HCT116 (cell line): ENCODE results near the gene ADAMTS13. TPM values are rescaled to one million over a fixed set of nuclear protein-coding genes. Genes with fewer than 3 reads are reported as not detected.

Experiments used
- ATAC-seq: fragments of 200-7000 bp; cut with Tn5 transposase; 2 replicates; pipeline ENCODE4 v1.9.1; 2020; ENCODE audit warnings: mild to moderate bottlenecking, moderate library complexity
- BruUV-seq: library from RNA; stranded (reverse); fragments of 400-500 nt; replicated peaks from 2 replicates; lab custom pipeline; 2021; lab: Mats Ljungman, UMichigan
- CTCF ChIA-PET: fragments of 300-600 bp; sonication (Branson Sonifier 250); formaldehyde crosslinking; loops from one replicate; lab custom pipeline; 2021; ENCODE audit warnings: antibody characterized with exemption; lab: Charles Lee
- POLR2A ChIA-PET: fragments of 300-600, 350-600 bp; sonication (Branson Sonifier 250); formaldehyde crosslinking; loops from one replicate; lab custom pipeline; 2021; ENCODE audit warnings: antibody characterized with exemption; lab: Charles Lee
- RAD21 ChIA-PET, 2 experiments: fragments of 300-600 bp; sonication (Branson Sonifier 250); formaldehyde crosslinking; loops; one replicate each; lab custom pipeline; 2023; ENCODE audit warnings: low total read pairs in 2 of 2; ENCODE audit not compliant: uncharacterized antibody in 2 of 2, unreplicated experiment in 2 of 2, low non-redundant PET in 1 of 2; lab: Charles Lee
- DNase-seq: peaks from one replicate; pipeline ENCODE4 v3.0.0-alpha.2; 2010; ENCODE audit warnings: low read depth, low spot score
- H2AFZ ChIP-seq: fragments of 200-600 bp; shearing (Covaris generic), sonication (generic); 2 replicates; pipeline ENCODE4 v1.6.1; 2017; ENCODE audit warnings: low read depth, mixed run types, mixed read lengths, antibody characterized with exemption, low read length; ENCODE audit not compliant: poor library complexity, severe bottlenecking
- H3K27ac ChIP-seq: 2 replicates; pipeline ENCODE4 v1.5.1; 2012; ENCODE audit warnings: low read depth, low read length
- H3K27me3 ChIP-seq: fragments of 200-600 bp; sonication (generic); 2 replicates; pipeline ENCODE4 v1.6.1; 2016; ENCODE audit warnings: mixed run types, low read length, mixed read lengths; ENCODE audit not compliant: insufficient read depth
- H3K36me3 ChIP-seq, 2 experiments: fragments of 200-500 bp in 1 of 2; fragments of 200-600 bp in 1 of 2; sonication (Bioruptor generic) in 1 of 2; sonication (generic) in 1 of 2; 2 replicates each; pipeline versions ENCODE4 v1.5.1 to v1.6.1; 2014 to 2016; ENCODE audit warnings: low read length in 2 of 2, inconsistent platforms in 1 of 2, mixed read lengths in 1 of 2, mixed run types in 1 of 2; ENCODE audit not compliant: insufficient read depth in 2 of 2, control insufficient read depth in 1 of 2
- H3K4me1 ChIP-seq, 2 experiments: fragments of 200-600 bp in 1 of 2; sonication (generic) in 1 of 2; 2 replicates each; pipeline versions ENCODE4 v1.5.1 to v1.6.1; 2012 to 2017; ENCODE audit warnings: low read length in 2 of 2, inconsistent platforms in 1 of 2, mild to moderate bottlenecking in 1 of 2, mixed read lengths in 1 of 2, mixed run types in 1 of 2, moderate library complexity in 1 of 2; ENCODE audit not compliant: insufficient read depth in 2 of 2, control insufficient read depth in 1 of 2
- H3K4me2 ChIP-seq: fragments of 200-600 bp; sonication (generic); 2 replicates; pipeline ENCODE4 v1.6.1; 2017; ENCODE audit warnings: mixed run types, low read length, mixed read lengths
- H3K4me3 ChIP-seq, 2 experiments: fragments of 200-600 bp in 1 of 2; sonication (generic) in 1 of 2; replicated peaks in 1 of 2; 2 replicates each; pipeline ENCODE4 v1.5.1; 2011 to 2016; ENCODE audit warnings: low read length in 2 of 2, control low read depth in 1 of 2, low read depth in 1 of 2, mild to moderate bottlenecking in 1 of 2, mixed read lengths in 1 of 2, mixed run types in 1 of 2
- H3K79me2 ChIP-seq: fragments of 200-600 bp; sonication (generic); 2 replicates; pipeline ENCODE4 v1.6.1; 2017; ENCODE audit warnings: mild to moderate bottlenecking, mixed run types, low read length, moderate library complexity, mixed read lengths; ENCODE audit not compliant: insufficient read depth
- H3K9ac ChIP-seq: fragments of 200-600 bp; sonication (generic); 2 replicates; pipeline ENCODE4 v1.6.1; 2016; ENCODE audit warnings: low read length, mixed read lengths
- H3K9me2 ChIP-seq: fragments of 200-600 bp; sonication (generic), shearing (Covaris generic); 2 replicates; pipeline ENCODE4 v1.6.1; 2017; ENCODE audit warnings: mixed run types, mild to moderate bottlenecking, moderate library complexity; ENCODE audit not compliant: insufficient read depth
- H3K9me3 ChIP-seq, 2 experiments: fragments of 200-500 bp in 1 of 2; fragments of 200-600 bp in 1 of 2; sonication (Bioruptor generic) in 1 of 2; sonication (generic) in 1 of 2; 2 replicates each; pipeline ENCODE4 v1.6.1; 2014 to 2017; ENCODE audit warnings: low read length in 2 of 2, mixed read lengths in 2 of 2, inconsistent platforms in 1 of 2, low read depth in 1 of 2, mild to moderate bottlenecking in 1 of 2, mixed run types in 1 of 2, moderate library complexity in 1 of 2; ENCODE audit not compliant: control insufficient read depth in 1 of 2, insufficient read depth in 1 of 2
- H4K20me1 ChIP-seq: fragments of 200-600 bp; sonication (generic), shearing (Covaris generic); 2 replicates; pipeline ENCODE4 v1.6.1; 2017; ENCODE audit warnings: mixed run types, mild to moderate bottlenecking, moderate library complexity; ENCODE audit not compliant: insufficient read depth
- EGR1 ChIP-seq: IDR thresholded peaks from 2 replicates; pipeline ENCODE4 v1.6.1; 2012; ENCODE audit warnings: low read depth
- ELF1 ChIP-seq: IDR thresholded peaks from 2 replicates; pipeline ENCODE4 v1.6.1; 2012; ENCODE audit warnings: low read depth, borderline replicate concordance
- EZH2phosphoT487 ChIP-seq: fragments of 200-600 bp; IDR thresholded peaks from 2 replicates; pipeline ENCODE4 v1.6.1; 2018; ENCODE audit warnings: antibody characterized with exemption, borderline replicate concordance
- FOSL1 ChIP-seq: IDR thresholded peaks from 2 replicates; pipeline ENCODE4 v1.6.1; 2012; ENCODE audit warnings: low read depth
- POLR2AphosphoS5 ChIP-seq: IDR thresholded peaks from 2 replicates; pipeline ENCODE4 v1.6.1; 2011; ENCODE audit warnings: mild to moderate bottlenecking, low read depth, low read length, moderate library complexity
- SIN3A ChIP-seq: IDR thresholded peaks from 2 replicates; pipeline ENCODE4 v1.6.1; 2012; ENCODE audit warnings: low read depth
- SP1 ChIP-seq: IDR thresholded peaks from 2 replicates; pipeline ENCODE4 v1.6.1; 2012; ENCODE audit warnings: low read depth
- TCF7L2 ChIP-seq: IDR thresholded peaks from 2 replicates; pipeline ENCODE4 v1.7.0; 2011; ENCODE audit warnings: borderline replicate concordance, inconsistent platforms; ENCODE audit not compliant: insufficient read depth, insufficient read length; ENCODE audit errors: extremely low read depth
- ZFX ChIP-seq: fragments of 450-650 bp; IDR thresholded peaks from 2 replicates; pipeline ENCODE4 v1.6.1; 2017
- ZNF274 ChIP-seq: fragments of 200-500 bp; sonication (Bioruptor generic); IDR thresholded peaks from 2 replicates; pipeline ENCODE4 v1.6.1; 2014; ENCODE audit warnings: mild to moderate bottlenecking, low read depth, low read length, inconsistent platforms
- intact Hi-C: fragments of 100-400 bp; cut with micrococcal nuclease; formaldehyde crosslinking; loops from 2 replicates; pipeline ENCODE4 v1.10.0; 2022
- total RNA-seq: library from RNA; stranded (reverse); gene quantifications from one replicate; pipeline ENCODE4 v1.2.1, GENCODE V29; 2021; ENCODE audit not compliant: unreplicated experiment
- TF ChIP-seq, protein P1 (sequence below): IDR thresholded peaks from 2 replicates; pipeline ENCODE4 v1.6.1; 2011; ENCODE audit warnings: mild to moderate bottlenecking, low read length, moderate library complexity; ENCODE audit not compliant: insufficient replicate concordance; ENCODE audit errors: extremely low read depth

Gene ADAMTS13
- total RNA-seq, 1 experiment from 2014 or later, result 9.2 TPM

DNA sequence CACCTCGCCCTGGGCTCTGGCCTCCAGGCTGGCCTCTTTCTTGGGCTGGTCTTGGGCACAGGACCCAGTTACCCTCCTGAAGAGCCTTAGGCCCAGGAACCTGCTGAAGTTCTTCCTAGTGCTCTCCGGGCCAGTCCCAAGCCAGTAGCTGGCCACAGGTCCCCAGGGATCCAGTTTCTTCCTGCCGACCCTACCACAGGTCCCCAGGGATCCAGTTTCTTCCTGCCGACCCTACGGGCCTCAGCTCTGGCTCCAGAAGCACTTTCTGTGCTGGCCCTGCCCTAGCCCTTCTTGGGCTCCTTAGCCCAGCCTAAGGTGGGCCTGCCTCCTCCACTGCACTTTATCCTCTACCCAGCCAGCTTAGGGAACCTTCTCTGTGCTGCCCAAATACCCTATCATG is 19.4 kb downstream of the ADAMTS13 start:
- CTCF ChIA-PET, result no interaction called here
- ATAC-seq, result no peak
- Histone ChIP-seq H3K36me3 (no peaks in the 10 kb centered on the region), H4K20me1 (no peaks in the 10 kb centered on the region), H3K79me2 (no peaks in the 10 kb centered on the region), H2AFZ (no peak overlapping the region), H3K9me2 (no peaks in the 10 kb centered on the region), H3K27me3 (no peaks in the 10 kb centered on the region), H3K9ac (no peak overlapping the region), H3K27ac (no peak overlapping the region), H3K4me2 (no peak overlapping the region), H3K9me3 (no peaks in the 10 kb centered on the region), H3K4me3 (no peak overlapping the region), H3K4me1 (no peaks in the 10 kb centered on the region)
- DNase-seq, result no peak
- POLR2A ChIA-PET, result no interaction called here
- BruUV-seq, result no TSS peak
- RAD21 ChIA-PET, result no interaction called here
- TF ChIP-seq ELF1 (no peak), TCF7L2 (no peak), SIN3A (no peak), POLR2AphosphoS5 (no peak), EGR1 (no peak), ZNF274 (no peak), FOSL1 (no peak), SP1 (no peak), ZFX (no peak), EZH2phosphoT487 (no peak)
- TF ChIP-seq, protein P1, sequence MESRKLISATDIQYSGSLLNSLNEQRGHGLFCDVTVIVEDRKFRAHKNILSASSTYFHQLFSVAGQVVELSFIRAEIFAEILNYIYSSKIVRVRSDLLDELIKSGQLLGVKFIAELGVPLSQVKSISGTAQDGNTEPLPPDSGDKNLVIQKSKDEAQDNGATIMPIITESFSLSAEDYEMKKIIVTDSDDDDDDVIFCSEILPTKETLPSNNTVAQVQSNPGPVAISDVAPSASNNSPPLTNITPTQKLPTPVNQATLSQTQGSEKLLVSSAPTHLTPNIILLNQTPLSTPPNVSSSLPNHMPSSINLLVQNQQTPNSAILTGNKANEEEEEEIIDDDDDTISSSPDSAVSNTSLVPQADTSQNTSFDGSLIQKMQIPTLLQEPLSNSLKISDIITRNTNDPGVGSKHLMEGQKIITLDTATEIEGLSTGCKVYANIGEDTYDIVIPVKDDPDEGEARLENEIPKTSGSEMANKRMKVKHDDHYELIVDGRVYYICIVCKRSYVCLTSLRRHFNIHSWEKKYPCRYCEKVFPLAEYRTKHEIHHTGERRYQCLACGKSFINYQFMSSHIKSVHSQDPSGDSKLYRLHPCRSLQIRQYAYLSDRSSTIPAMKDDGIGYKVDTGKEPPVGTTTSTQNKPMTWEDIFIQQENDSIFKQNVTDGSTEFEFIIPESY, result no peak
- intact Hi-C loops, result no loop called here
